BLaER1 (cell line): ENCODE data around the gene FRZB.

Source experiments
- H3K27ac ChIP-seq: shearing (Covaris generic); formaldehyde crosslinking; 2 replicates; pipeline ENCODE4 v1.8.1; 2022
- H3K27me3 ChIP-seq: shearing (Covaris generic); formaldehyde crosslinking; 2 replicates; pipeline ENCODE4 v1.8.1; 2022
- H3K36me3 ChIP-seq: shearing (Covaris generic); formaldehyde crosslinking; 2 replicates; pipeline ENCODE4 v1.8.1; 2022
- H3K4me1 ChIP-seq: shearing (Covaris generic); formaldehyde crosslinking; 2 replicates; pipeline ENCODE4 v1.8.1; 2022
- H3K4me2 ChIP-seq: shearing (Covaris generic); formaldehyde crosslinking; 2 replicates; pipeline ENCODE4 v1.8.1; 2022
- H3K4me3 ChIP-seq: shearing (Covaris generic); formaldehyde crosslinking; 2 replicates; pipeline ENCODE4 v1.8.1; 2022
- H3K9ac ChIP-seq: shearing (Covaris generic); formaldehyde crosslinking; 2 replicates; pipeline ENCODE4 v1.8.1; 2022
- H3K9me3 ChIP-seq: shearing (Covaris generic); formaldehyde crosslinking; 2 replicates; pipeline ENCODE4 v1.8.1; 2022
- H4K20me1 ChIP-seq: shearing (Covaris generic); formaldehyde crosslinking; 2 replicates; pipeline ENCODE4 v1.8.1; 2022
- Cebpa-rat ChIP-seq: shearing (Covaris generic); IDR thresholded peaks from 2 replicates; pipeline ENCODE4 v1.8.1; 2022

Gene FRZB

DNA sequence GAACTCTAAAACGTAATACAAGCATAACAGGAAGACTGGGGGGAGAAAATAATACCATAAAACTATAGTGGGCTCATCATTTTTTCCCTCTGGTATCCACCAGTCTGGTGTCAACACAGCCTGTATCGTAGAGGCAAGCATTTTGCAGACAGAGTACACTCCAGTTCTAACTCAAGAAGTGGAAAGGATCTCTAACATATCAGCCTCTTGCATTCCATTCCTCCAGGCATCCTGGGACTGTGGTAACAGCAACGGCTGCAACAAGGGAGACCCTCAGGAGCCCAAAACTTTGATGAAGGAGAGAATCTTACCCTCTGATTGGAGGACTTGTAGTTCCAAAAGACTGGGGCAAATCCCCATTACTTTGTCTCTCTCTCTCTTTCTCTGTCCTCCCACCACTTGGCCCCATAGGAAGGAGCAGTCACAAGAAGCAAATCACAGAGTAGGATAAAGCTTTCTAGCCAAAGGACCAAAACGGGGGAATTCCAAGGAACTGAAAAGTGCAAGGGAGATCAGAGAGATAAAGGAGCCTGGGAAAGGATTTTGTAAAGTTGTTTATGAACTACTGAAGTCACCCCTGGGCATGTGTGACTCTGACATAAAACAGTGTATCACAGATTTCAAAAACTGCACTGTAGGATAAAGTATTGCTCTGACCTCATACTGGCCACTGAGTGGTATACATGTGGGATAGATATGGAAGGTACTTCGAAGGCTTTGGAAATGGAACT, 11.9 kb downstream of the FRZB start:
- H3K4me2 ChIP-seq: no peak overlapping the region
- TF ChIP-seq Cebpa-rat: no peak

GRCh38 chr2:182852801-182853200, 13.6 kb downstream of the FRZB start:
- H3K27ac ChIP-seq: no peak overlapping the region
- H3K36me3 ChIP-seq: no peaks in the 10 kb centered on the region
- no peaks in the 10 kb centered on the region for H3K27me3 ChIP-seq
- H3K9me3 ChIP-seq: no peaks in the 10 kb centered on the region
- H3K9ac ChIP-seq: no peak overlapping the region
- no peak for TF ChIP-seq Cebpa-rat
- no peak overlapping the region for H3K4me3 ChIP-seq
- H3K4me2 ChIP-seq: no peak overlapping the region
- H4K20me1 ChIP-seq: no peaks in the 10 kb centered on the region
- H3K4me1 ChIP-seq: no peaks in the 10 kb centered on the region

More for the DNA sequence above, 11.9 kb downstream of the FRZB start:
- H3K9ac ChIP-seq: no peak overlapping the region
- no peak overlapping the region for H3K27ac ChIP-seq
- H3K4me3 ChIP-seq: no peak overlapping the region
- H3K36me3 ChIP-seq: no peaks in the 10 kb centered on the region
- H4K20me1 ChIP-seq: no peaks in the 10 kb centered on the region
- no peaks in the 10 kb centered on the region for H3K4me1 ChIP-seq
- H3K9me3 ChIP-seq: no peaks in the 10 kb centered on the region
- no peaks in the 10 kb centered on the region for H3K27me3 ChIP-seq

DNA sequence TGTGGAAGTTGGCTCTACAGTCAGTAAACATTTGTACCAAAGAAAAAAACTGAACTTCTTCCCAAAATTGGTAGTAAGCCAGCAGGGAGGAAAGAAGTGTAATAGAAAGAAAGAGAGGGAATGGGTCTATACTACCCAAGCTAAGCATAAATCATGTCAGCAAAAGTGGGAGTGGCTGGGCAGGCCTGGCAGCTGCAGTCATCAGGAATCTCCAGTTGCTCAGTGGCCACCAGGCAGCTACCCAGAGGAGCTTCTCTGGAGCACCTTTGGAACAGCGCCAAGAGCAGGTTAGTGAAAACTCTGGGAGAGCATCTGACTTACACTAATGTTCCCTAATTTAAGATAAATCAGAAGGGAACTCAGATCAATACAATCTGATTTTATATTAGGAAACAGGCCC, 14.3 kb downstream of the FRZB start:
- Histone ChIP-seq H3K4me3 (no peak overlapping the region), H3K9me3 (no peaks in the 10 kb centered on the region), H3K4me1 (no peaks in the 10 kb centered on the region), H4K20me1 (no peaks in the 10 kb centered on the region), H3K4me2 (no peak overlapping the region), H3K9ac (no peak overlapping the region), H3K27ac (no peak overlapping the region), H3K36me3 (no peaks in the 10 kb centered on the region), H3K27me3 (no peaks in the 10 kb centered on the region)
- TF ChIP-seq Cebpa-rat: no peak

GRCh38 chr2:182845794-182846417, 20.5 kb downstream of the FRZB start:
- H3K9me3 ChIP-seq: no peaks in the 10 kb centered on the region
- H3K4me3 ChIP-seq: no peak overlapping the region
- H3K27ac ChIP-seq: no peak overlapping the region
- H4K20me1 ChIP-seq: no peaks in the 10 kb centered on the region
- no peak overlapping the region for H3K9ac ChIP-seq
- H3K4me2 ChIP-seq: no peak overlapping the region
- no peaks in the 10 kb centered on the region for H3K27me3 ChIP-seq
- no peaks in the 10 kb centered on the region for H3K36me3 ChIP-seq
- no peak for TF ChIP-seq Cebpa-rat
- H3K4me1 ChIP-seq: no peaks in the 10 kb centered on the region

DNA sequence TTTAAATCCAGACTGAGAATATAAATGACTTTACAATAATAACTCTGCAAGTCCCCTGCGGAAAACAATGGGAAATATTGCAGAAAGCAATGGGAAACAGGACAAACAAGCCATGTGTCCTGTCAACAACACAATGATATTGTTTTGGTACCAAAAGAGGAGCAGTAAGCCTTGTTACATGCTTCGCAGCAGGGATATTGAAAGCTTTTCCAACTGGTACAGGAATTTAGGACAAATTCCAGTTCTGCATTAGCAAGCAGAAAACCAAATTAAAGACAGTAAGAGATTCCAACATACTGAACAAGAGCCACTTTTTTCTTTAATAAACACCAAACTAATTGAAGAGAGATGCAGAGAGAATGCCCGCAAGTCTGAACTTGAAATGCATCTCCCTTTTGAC, 30.0 kb downstream of the FRZB start:
- no peak for TF ChIP-seq Cebpa-rat
- Histone ChIP-seq H3K27ac (no peak overlapping the region), H3K9me3 (peaks cover 6% of the 10 kb centered on the region; the same call in 1 of the 2 replicates), H3K4me3 (no peak overlapping the region), H3K27me3 (no peaks in the 10 kb centered on the region), H3K9ac (no peak overlapping the region), H3K36me3 (no peaks in the 10 kb centered on the region), H4K20me1 (no peaks in the 10 kb centered on the region), H3K4me2 (no peak overlapping the region), H3K4me1 (peaks cover 34% of the 10 kb centered on the region)

DNA sequence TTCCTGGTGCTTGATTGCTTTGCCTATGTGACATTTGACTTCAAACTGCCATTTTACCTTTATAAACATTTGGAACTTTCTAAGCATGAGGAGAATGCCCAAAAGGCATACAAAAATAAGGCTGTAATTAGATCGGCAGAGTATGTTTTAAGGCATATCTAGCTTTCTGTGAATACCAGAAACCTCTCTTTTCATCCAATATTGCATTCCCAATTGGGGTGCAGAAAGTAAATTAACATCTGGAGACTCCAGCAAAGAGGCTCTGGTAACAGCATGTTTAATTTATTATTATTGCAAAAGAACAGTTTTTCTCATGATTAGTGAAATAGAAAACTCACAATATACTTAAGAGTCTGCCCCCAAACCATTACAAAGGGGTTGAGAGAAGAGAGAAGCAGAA, 32.1 kb downstream of the FRZB start:
- H3K4me2 ChIP-seq: peak overlapping the region; percentile 55
- no peak overlapping the region for H3K4me3 ChIP-seq
- no peak for TF ChIP-seq Cebpa-rat
- no peaks in the 10 kb centered on the region for H3K27me3 ChIP-seq
- peaks cover 6% of the 10 kb centered on the region; the same call in 1 of the 2 replicates for H3K9me3 ChIP-seq
- H3K36me3 ChIP-seq: no peaks in the 10 kb centered on the region
- H3K27ac ChIP-seq: no peak overlapping the region
- no peaks in the 10 kb centered on the region for H4K20me1 ChIP-seq
- H3K4me1 ChIP-seq: peaks cover 39% of the 10 kb centered on the region
- H3K9ac ChIP-seq: no peak overlapping the region

GRCh38 chr2:182833084-182833854, 33.2 kb downstream of the FRZB start:
- H4K20me1 ChIP-seq: no peaks in the 10 kb centered on the region
- no peak overlapping the region for H3K4me3 ChIP-seq
- H3K4me1 ChIP-seq: peaks cover 39% of the 10 kb centered on the region
- no peaks in the 10 kb centered on the region for H3K27me3 ChIP-seq
- peaks cover 6% of the 10 kb centered on the region; the same call in 1 of the 2 replicates for H3K9me3 ChIP-seq
- no peak overlapping the region for H3K27ac ChIP-seq
- no peak for TF ChIP-seq Cebpa-rat
- H3K36me3 ChIP-seq: no peaks in the 10 kb centered on the region
- H3K4me2 ChIP-seq: peak overlapping the region; percentile 55
- H3K9ac ChIP-seq: no peak overlapping the region

DNA sequence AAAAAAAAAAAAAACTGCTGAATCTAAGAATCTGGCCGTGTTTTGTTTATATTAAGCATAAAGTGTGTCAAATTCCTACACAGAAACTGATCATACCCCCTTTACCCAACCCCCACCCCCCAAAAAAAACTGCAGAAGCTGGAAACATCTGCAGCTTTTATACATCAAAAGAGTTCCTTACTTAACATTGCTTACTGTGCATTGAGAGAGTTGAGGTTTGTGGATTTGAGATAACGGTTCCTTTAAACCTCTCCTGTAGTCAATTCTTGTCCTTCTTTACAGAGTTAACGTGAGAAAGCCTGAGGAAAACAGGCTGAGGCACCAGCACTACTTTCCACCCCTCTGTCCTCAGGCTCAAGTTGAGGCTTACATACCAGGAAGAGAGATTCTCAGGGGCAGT, 34.5 kb downstream of the FRZB start:
- Histone ChIP-seq H3K27ac (peak overlapping the region; percentile 20; the same call in 1 of the 2 replicates), H4K20me1 (no peaks in the 10 kb centered on the region), H3K9me3 (peaks cover 6% of the 10 kb centered on the region; the same call in 1 of the 2 replicates), H3K4me2 (peak overlapping the region; percentile 55), H3K4me1 (peaks cover 39% of the 10 kb centered on the region), H3K9ac (no peak overlapping the region), H3K27me3 (no peaks in the 10 kb centered on the region), H3K4me3 (no peak overlapping the region), H3K36me3 (no peaks in the 10 kb centered on the region)
- TF ChIP-seq Cebpa-rat: no peak

GRCh38 chr2:182831101-182831500, 35.3 kb downstream of the FRZB start:
- no peak for TF ChIP-seq Cebpa-rat
- Histone ChIP-seq H3K9me3 (peaks cover 6% of the 10 kb centered on the region; the same call in 1 of the 2 replicates), H3K9ac (no peak overlapping the region), H4K20me1 (no peaks in the 10 kb centered on the region), H3K4me1 (peaks cover 39% of the 10 kb centered on the region), H3K27ac (no peak overlapping the region), H3K27me3 (no peaks in the 10 kb centered on the region), H3K36me3 (no peaks in the 10 kb centered on the region), H3K4me2 (peak overlapping the region; percentile 55), H3K4me3 (no peak overlapping the region)
